ENCODE results near the gene GJC2.

The GJC2 gene

GRCh38 chr1:228194921-228195812 lies 45.4 kb downstream of the GJC2 start:
- DNase-seq (ENCODE audit: low spot score), result no peak

- DNase-seq (ENCODE audit: low spot score), result no peak
These were observed 47.9 kb downstream of the GJC2 start for GRCh38 chr1:228197555-228198147.

GRCh38 chr1:228198977-228199590 lies 49.4 kb downstream of the GJC2 start:
- no peak for DNase-seq (ENCODE audit: low spot score)

GRCh38 chr1:228204958-228205357 lies 55.2 kb downstream of the GJC2 start:
- DNase-seq (ENCODE audit: low spot score), result peak; percentile 38

- peak; percentile 50 for DNase-seq (ENCODE audit: low spot score)
These were observed 56.1 kb downstream of the GJC2 start for GRCh38 chr1:228205526-228206436.

- DNase-seq (ENCODE audit: low spot score), result peak; percentile 58
These were observed 57.0 kb downstream of the GJC2 start for GRCh38 chr1:228206582-228207351.

GRCh38 chr1:228207381-228207810 lies 57.7 kb downstream of the GJC2 start:
- peak; percentile 61 for DNase-seq (ENCODE audit: low spot score)

GRCh38 chr1:228207851-228208821 lies 58.4 kb downstream of the GJC2 start, which contains the start of gene OBSCN:
Gene OBSCN (plus strand): TSS chr1:228208044. CDS start chr1:228211784, 3,740 bp downstream.
- peak; percentile 67 for DNase-seq (ENCODE audit: low spot score)

GRCh38 chr1:228208831-228209551 lies 59.3 kb downstream of the GJC2 start:
- DNase-seq (ENCODE audit: low spot score), result peak; percentile 62
